Forelimb muscle (tissue), 1 donor: ENCODE results near the gene AGPAT4. TPM values are rescaled to one million over a fixed set of nuclear protein-coding genes. Genes with fewer than 3 reads are reported as not detected.
"Not testable (repeated sequence)": the region's sequence is repeated elsewhere in the genome, so short reads cannot be mapped to it uniquely, and the experiment has no call there.

Source experiments
- DNase-seq: peaks from one replicate; pipeline ENCODE4 v3.0.0-alpha.2; 2013; ENCODE audit warnings: low read depth
- polyA plus RNA-seq: library from polyadenylated mRNA; unstranded; fragments of 120-200 nt; gene quantifications from one replicate; pipeline ENCODE4 v1.2.1, GENCODE V29; 2013; ENCODE audit not compliant: insufficient read length

Gene AGPAT4
- polyA plus RNA-seq = 9.8 TPM

GRCh38 chr6:161273752-161274487 lies at the start of gene AGPAT4:
Gene AGPAT4, minus strand, starts transcription at chr6:161274061. Its CDS starts 41,848 bp downstream, at chr6:161232213.
- DNase-seq = peak; percentile 95

- DNase-seq = no peak
These were observed 45.4 kb upstream of the AGPAT4 start for GRCh38 chr6:161319231-161319630.

GRCh38 chr6:161318456-161318855 lies 44.6 kb upstream of the AGPAT4 start:
- no peak for DNase-seq

- no peak for DNase-seq
These were observed 42.7 kb upstream of the AGPAT4 start for GRCh38 chr6:161316531-161316930.

- not testable (repeated sequence) for DNase-seq
These were observed 41.5 kb upstream of the AGPAT4 start for GRCh38 chr6:161315246-161315917.

GRCh38 chr6:161314541-161315245 lies 40.8 kb upstream of the AGPAT4 start:
- DNase-seq = not testable (repeated sequence)

GRCh38 chr6:161313940-161314509 lies 40.2 kb upstream of the AGPAT4 start:
- no peak for DNase-seq

- DNase-seq = not testable (repeated sequence)
These were observed 39.6 kb upstream of the AGPAT4 start for GRCh38 chr6:161313475-161313874.

- not testable (repeated sequence) for DNase-seq
These were observed 35.9 kb upstream of the AGPAT4 start for GRCh38 chr6:161309774-161310173.

- no peak for DNase-seq
These were observed 34.3 kb upstream of the AGPAT4 start for GRCh38 chr6:161308075-161308655.

GRCh38 chr6:161305860-161306259 lies 32.0 kb upstream of the AGPAT4 start:
- no peak for DNase-seq

- DNase-seq = no peak
These were observed 29.9 kb upstream of the AGPAT4 start for GRCh38 chr6:161303628-161304340.

- no peak for DNase-seq
These were observed 29.1 kb upstream of the AGPAT4 start for GRCh38 chr6:161302949-161303348.

GRCh38 chr6:161301338-161301737 lies 27.5 kb upstream of the AGPAT4 start:
- DNase-seq = no peak

- no peak for DNase-seq
These were observed 27.0 kb upstream of the AGPAT4 start for GRCh38 chr6:161300823-161301222.

GRCh38 chr6:161299726-161300125 lies 25.9 kb upstream of the AGPAT4 start:
- DNase-seq = no peak

- no peak for DNase-seq
These were observed 21.9 kb upstream of the AGPAT4 start for GRCh38 chr6:161295784-161296183.

GRCh38 chr6:161292650-161293281 lies 18.9 kb upstream of the AGPAT4 start:
- no peak for DNase-seq

GRCh38 chr6:161292145-161292544 lies 18.3 kb upstream of the AGPAT4 start:
- DNase-seq = no peak

GRCh38 chr6:161290751-161291150 lies 16.9 kb upstream of the AGPAT4 start:
- DNase-seq = no peak

- DNase-seq = no peak
These were observed 10.8 kb upstream of the AGPAT4 start for GRCh38 chr6:161284653-161285052.
